ENCODE data around the gene CEL. TPM values are rescaled to one million over a fixed set of nuclear protein-coding genes. Genes with fewer than 3 reads are reported as not detected.
"Not testable (repeated sequence)": the region's sequence is repeated elsewhere in the genome, so short reads cannot be mapped to it uniquely, and the experiment has no call there.

The CEL gene
- total RNA-seq, 2 experiments from 2014 or later, result 2.8 to 3.5 TPM

DNA sequence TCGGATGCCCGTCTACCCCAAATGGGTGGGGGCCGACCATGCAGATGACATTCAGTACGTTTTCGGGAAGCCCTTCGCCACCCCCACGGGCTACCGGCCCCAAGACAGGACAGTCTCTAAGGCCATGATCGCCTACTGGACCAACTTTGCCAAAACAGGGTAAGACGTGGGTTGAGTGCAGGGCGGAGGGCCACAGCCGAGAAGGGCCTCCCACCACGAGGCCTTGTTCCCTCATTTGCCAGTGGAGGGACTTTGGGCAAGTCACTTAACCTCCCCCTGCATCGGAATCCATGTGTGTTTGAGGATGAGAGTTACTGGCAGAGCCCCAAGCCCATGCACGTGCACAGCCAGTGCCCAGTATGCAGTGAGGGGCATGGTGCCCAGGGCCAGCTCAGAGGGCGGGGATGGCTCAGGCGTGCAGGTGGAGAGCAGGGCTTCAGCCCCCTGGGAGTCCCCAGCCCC is 8.8 kb downstream of the CEL start:
- H3K9me3 Mint-ChIP-seq; H3K27ac Mint-ChIP-seq; H3K36me3 Mint-ChIP-seq (ENCODE audit: low read depth); H3K4me3 Mint-ChIP-seq; H3K27me3 Mint-ChIP-seq; DNase-seq; POLR2A ChIA-PET; CTCF ChIA-PET; H3K4me1 Mint-ChIP-seq: not testable (repeated sequence)

DNA sequence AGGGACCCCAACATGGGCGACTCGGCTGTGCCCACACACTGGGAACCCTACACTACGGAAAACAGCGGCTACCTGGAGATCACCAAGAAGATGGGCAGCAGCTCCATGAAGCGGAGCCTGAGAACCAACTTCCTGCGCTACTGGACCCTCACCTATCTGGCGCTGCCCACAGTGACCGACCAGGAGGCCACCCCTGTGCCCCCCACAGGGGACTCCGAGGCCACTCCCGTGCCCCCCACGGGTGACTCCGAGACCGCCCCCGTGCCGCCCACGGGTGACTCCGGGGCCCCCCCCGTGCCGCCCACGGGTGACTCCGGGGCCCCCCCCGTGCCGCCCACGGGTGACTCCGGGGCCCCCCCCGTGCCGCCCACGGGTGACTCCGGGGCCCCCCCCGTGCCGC is 9.2 kb downstream of the CEL start:
- CTCF ChIA-PET, H3K27me3 Mint-ChIP-seq, H3K4me1 Mint-ChIP-seq: not testable (repeated sequence)

DNA sequence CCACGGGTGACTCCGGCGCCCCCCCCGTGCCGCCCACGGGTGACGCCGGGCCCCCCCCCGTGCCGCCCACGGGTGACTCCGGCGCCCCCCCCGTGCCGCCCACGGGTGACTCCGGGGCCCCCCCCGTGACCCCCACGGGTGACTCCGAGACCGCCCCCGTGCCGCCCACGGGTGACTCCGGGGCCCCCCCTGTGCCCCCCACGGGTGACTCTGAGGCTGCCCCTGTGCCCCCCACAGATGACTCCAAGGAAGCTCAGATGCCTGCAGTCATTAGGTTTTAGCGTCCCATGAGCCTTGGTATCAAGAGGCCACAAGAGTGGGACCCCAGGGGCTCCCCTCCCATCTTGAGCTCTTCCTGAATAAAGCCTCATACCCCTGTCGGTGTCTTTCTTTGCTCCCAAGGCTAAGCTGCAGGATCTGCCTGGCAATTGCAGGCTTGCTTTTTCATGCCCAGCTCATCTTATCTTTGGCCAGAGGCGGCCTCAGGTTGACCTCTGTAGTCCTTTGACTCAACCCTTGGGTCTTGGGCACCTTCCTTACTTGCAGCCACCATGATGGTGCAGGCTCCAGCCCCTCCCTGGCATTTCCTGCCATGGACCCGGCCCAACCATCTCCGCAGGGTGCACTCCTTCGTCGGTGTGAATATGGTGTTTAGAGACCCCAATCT is 9.8 kb downstream of the CEL start:
- H3K27me3 Mint-ChIP-seq, result peaks cover 7% of the 10 kb centered on the region
- ChIA-PET POLR2A (interaction anchor here (0.6 kb wide), 1 partner anchor 87 kb away, joined by 5 read pairs; no protein-coding TSS in a partner anchor), CTCF (no interaction called here)

More for the DNA sequence above, 9.2 kb downstream of the CEL start:
- POLR2A ChIA-PET, result interaction anchor here (0.6 kb wide), 1 partner anchor 88 kb away, joined by 5 read pairs; no protein-coding TSS in a partner anchor
- H3K27ac Mint-ChIP-seq; H3K36me3 Mint-ChIP-seq (ENCODE audit: low read depth); H3K4me3 Mint-ChIP-seq; H3K9me3 Mint-ChIP-seq; DNase-seq: not testable (repeated sequence)

DNA sequence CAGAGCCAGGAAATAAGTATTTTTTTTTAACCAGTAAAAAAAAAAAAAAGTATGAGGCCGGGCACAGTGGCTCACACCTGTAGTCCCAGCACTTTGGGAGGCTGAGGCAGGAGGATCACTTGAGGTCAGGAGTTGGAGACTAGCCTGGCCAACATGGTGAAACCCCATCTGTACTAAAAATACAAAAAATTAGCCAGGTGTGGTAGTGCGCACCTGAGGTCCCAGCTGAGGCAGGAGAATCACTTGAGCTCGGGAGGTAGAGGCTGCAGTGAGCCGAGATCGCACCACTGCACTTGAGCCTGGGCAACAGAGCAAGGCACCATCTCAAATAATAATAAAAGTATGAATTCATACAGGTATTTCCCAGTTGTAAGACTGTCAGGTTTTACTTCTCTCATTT is 10.4 kb downstream of the CEL start:
- POLR2A ChIA-PET; H3K9me3 Mint-ChIP-seq; H3K36me3 Mint-ChIP-seq (ENCODE audit: low read depth); CTCF ChIA-PET; H3K27me3 Mint-ChIP-seq; H3K4me3 Mint-ChIP-seq; DNase-seq; H3K4me1 Mint-ChIP-seq; H3K27ac Mint-ChIP-seq: not testable (repeated sequence)

More for the DNA sequence above, 9.8 kb downstream of the CEL start:
- Mint-ChIP-seq H3K27ac (no peak overlapping the region), H3K9me3 (no peaks in the 10 kb centered on the region), H3K4me3 (no peak overlapping the region), H3K4me1 (no peaks in the 10 kb centered on the region), H3K36me3 (ENCODE audit: low read depth) (peaks cover 4% of the 10 kb centered on the region)
- no peak for DNase-seq

GRCh38 chr9:133073086-133074014 is 11.6 kb downstream of the CEL start:
- Mint-ChIP-seq H3K9me3 (no peaks in the 10 kb centered on the region), H3K27ac (no peak overlapping the region), H3K4me3 (no peak overlapping the region), H3K4me1 (no peaks in the 10 kb centered on the region), H3K27me3 (peaks cover 7% of the 10 kb centered on the region), H3K36me3 (ENCODE audit: low read depth) (peaks cover 4% of the 10 kb centered on the region)
- ChIA-PET POLR2A (no interaction called here), CTCF (interaction anchor here (1.3 kb wide), 1 partner anchor 51 kb away, joined by 6 read pairs; no protein-coding TSS in a partner anchor)
- no peak for DNase-seq

GRCh38 chr9:133074111-133074651 is 12.4 kb downstream of the CEL start:
- Mint-ChIP-seq H3K27ac (no peak overlapping the region), H3K9me3 (no peaks in the 10 kb centered on the region), H3K36me3 (ENCODE audit: low read depth) (peaks cover 4% of the 10 kb centered on the region), H3K4me1 (no peaks in the 10 kb centered on the region), H3K4me3 (no peak overlapping the region), H3K27me3 (peaks cover 7% of the 10 kb centered on the region)
- no peak for DNase-seq
- POLR2A ChIA-PET, result no interaction called here
- CTCF ChIA-PET, result interaction anchor here (1.3 kb wide), 1 partner anchor 52 kb away, joined by 6 read pairs; no protein-coding TSS in a partner anchor

DNA sequence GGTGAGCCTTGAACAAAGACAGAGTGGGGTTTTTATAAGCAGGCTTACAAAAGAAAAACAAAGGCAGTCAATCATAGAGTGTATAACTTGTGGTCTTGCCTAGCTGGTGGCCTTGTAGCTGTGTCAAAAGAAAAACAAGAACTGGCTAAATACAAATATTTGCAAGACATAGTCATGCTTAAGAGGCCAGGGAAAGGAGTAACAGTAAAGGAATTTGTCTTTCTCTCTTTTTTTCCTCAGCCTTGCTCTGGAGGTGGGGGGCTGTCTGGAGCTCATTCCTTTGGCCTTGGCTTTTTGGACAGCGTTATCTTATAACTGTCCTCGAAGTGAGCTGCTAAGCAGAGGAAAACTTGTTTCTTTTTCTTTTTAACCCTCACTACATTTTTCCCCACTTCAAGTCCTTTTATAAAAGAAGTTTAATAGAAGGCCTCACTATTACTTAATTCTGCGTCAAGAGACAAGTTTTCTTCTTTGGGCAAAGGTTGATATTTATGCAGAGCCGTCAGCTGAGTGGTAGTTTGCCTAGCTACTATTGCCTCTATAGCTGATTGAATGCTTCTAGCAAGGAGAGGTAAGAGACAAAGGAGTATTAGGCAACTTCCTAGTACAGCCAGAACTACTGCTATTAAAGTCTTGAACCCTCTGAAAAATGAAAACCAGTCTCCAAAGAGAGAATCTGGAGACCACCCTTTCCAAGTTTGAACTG is 14.3 kb downstream of the CEL start:
- no peak overlapping the region for H3K4me3 Mint-ChIP-seq
- ChIA-PET POLR2A (no interaction called here), CTCF (interaction anchor here (1.3 to 1.5 kb wide), 2 partner anchors 53 to 68 kb away, joined by 3 to 4 read pairs; no protein-coding TSS in a partner anchor)
- H3K36me3 Mint-ChIP-seq (ENCODE audit: low read depth), result peaks cover 4% of the 10 kb centered on the region
- H3K27me3 Mint-ChIP-seq, result peaks cover 19% of the 10 kb centered on the region
- DNase-seq, result no peak
- H3K27ac Mint-ChIP-seq, result no peak overlapping the region
- H3K9me3 Mint-ChIP-seq, result no peaks in the 10 kb centered on the region
- no peaks in the 10 kb centered on the region for H3K4me1 Mint-ChIP-seq

DNA sequence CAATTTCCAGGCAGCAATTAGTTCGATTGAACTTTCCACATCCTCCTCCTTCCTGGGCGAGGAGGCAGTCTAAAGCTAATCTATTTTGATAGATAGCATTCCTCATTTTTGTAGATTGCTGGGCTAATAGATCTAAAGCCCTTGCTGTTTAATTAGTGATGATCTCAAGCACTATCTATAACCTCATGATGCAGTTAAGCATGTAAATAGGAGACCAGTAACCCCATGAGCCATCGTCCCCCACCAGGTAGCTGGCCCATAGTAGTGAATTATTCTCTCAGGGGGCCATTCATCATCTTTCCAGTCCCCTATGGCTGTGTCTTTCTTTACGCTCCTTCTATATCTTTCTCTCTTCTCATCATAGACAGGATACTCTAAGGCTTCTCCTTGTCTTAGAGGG is 14.9 kb downstream of the CEL start:
- Mint-ChIP-seq H3K9me3 (no peaks in the 10 kb centered on the region), H3K4me1 (no peaks in the 10 kb centered on the region), H3K4me3 (no peak overlapping the region), H3K36me3 (ENCODE audit: low read depth) (peaks cover 3% of the 10 kb centered on the region), H3K27me3 (peaks cover 19% of the 10 kb centered on the region), H3K27ac (no peak overlapping the region)
- no peak for DNase-seq
- CTCF ChIA-PET, result interaction anchor here (1.5 kb wide), 1 partner anchor 68 kb away, joined by 3 read pairs; no protein-coding TSS in a partner anchor
- POLR2A ChIA-PET, result no interaction called here

GRCh38 chr9:133078486-133078885 is 16.7 kb downstream of the CEL start:
- DNase-seq, result no peak
- H3K4me1 Mint-ChIP-seq, result peaks cover 1% of the 10 kb centered on the region
- H3K4me3 Mint-ChIP-seq, result no peak overlapping the region
- no peak overlapping the region for H3K27ac Mint-ChIP-seq
- ChIA-PET CTCF (interaction anchor here (1.1 kb wide), 1 partner anchor 35 kb away, joined by 3 read pairs; no protein-coding TSS in a partner anchor), POLR2A (no interaction called here)
- H3K36me3 Mint-ChIP-seq (ENCODE audit: low read depth), result no peaks in the 10 kb centered on the region
- no peaks in the 10 kb centered on the region for H3K9me3 Mint-ChIP-seq
- H3K27me3 Mint-ChIP-seq, result peaks cover 19% of the 10 kb centered on the region

- ChIA-PET POLR2A (no interaction called here), CTCF (interaction anchor here (0.7 to 1.2 kb wide), 2 partner anchors 27 to 65 kb away, joined by 3 read pairs; no protein-coding TSS in a partner anchor)
- H3K27ac Mint-ChIP-seq, result no peak overlapping the region
- no peak for DNase-seq
- H3K4me3 Mint-ChIP-seq, result no peak overlapping the region
- H3K27me3 Mint-ChIP-seq, result peaks cover 17% of the 10 kb centered on the region
- no peaks in the 10 kb centered on the region for H3K36me3 Mint-ChIP-seq (ENCODE audit: low read depth)
- H3K4me1 Mint-ChIP-seq, result peaks cover 1% of the 10 kb centered on the region
- no peaks in the 10 kb centered on the region for H3K9me3 Mint-ChIP-seq
These were observed 18.4 kb downstream of the CEL start for GRCh38 chr9:133080161-133080560.

DNA sequence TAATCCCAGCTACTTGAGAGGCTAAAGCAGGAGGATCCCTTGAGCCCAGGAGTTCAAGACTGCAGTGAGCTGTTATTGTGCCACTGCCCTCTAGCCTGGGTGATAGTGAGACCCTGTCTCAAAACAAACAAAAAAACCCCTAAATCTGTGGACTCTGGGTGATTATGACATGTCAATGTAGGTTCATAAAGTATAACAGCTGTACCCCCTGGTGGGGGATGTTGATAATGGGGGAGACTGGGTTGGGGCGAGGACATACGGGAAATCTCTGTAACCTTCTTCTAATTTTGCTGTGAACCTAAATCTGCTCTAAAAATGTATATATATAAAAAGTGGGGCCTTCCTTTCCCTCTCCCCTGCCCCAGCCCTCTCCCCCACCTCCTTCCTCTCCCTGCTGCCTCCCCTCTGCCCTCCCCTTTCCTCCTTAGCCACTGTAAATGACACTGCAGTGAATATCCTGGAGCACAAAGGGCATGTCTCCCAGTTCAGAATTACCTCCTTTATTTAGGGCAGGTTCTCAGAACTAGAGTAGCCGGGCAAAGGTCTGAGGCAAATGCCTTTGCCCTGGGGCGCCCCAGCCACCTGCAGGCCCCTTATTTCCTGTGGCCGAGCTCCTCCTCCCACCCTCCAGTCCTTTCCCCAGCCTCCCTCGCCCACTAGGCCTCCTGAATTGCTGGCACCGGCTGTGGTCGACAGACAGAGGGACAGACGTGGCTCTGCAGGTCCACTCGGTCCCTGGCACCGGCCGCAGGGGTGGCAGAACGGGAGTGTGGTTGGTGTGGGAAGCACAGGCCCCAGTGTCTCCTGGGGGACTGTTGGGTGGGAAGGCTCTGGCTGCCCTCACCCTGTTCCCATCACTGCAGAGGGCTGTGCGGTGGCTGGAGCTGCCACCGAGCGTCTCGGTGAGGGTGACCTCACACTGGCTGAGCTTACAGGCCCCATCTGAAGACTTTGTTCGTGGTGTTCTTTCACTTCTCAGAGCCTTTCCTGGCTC is 19.3 kb downstream of the CEL start:
- CTCF ChIA-PET, result interaction anchor here (0.7 kb wide), 1 partner anchor 26 kb away, joined by 3 read pairs; no protein-coding TSS in a partner anchor
- DNase-seq; H3K4me3 Mint-ChIP-seq; POLR2A ChIA-PET; H3K27ac Mint-ChIP-seq; H3K36me3 Mint-ChIP-seq (ENCODE audit: low read depth); H3K4me1 Mint-ChIP-seq; H3K9me3 Mint-ChIP-seq: not testable (repeated sequence)
- H3K27me3 Mint-ChIP-seq, result peaks cover 12% of the 10 kb centered on the region

All from activated CD4-positive, alpha-beta T cell treated with anti-CD3 and anti-CD28 coated beads, Interleukin-2, amount 10 ng/mL, durations not matched to agents 7 days and 5 days (primary cell).